Lower leg skin (tissue), 3 donors: ENCODE measurements around the gene BACE1-AS.

Source experiments
- POLR2A ChIP-seq, 2 donors: fragments of 450-650 bp; IDR thresholded peaks; one replicate each; pipeline ENCODE4 v1.6.1; 2016 to 2017; ENCODE audit warnings: antibody characterized with exemption in 2 of 2, mild to moderate bottlenecking in 1 of 2, moderate library complexity in 1 of 2
- TF ChIP-seq, protein P1 (sequence below), 3 donors: fragments of 450-650 bp; IDR thresholded peaks; one replicate each; pipeline ENCODE4 v1.5.1; 2016; ENCODE audit warnings: antibody characterized with exemption in 3 of 3, mild to moderate bottlenecking in 3 of 3, moderate library complexity in 2 of 3

GRCh38 chr11:117334896-117335295 is 43.8 kb downstream of the BACE1-AS start:
- TF ChIP-seq, protein P1, sequence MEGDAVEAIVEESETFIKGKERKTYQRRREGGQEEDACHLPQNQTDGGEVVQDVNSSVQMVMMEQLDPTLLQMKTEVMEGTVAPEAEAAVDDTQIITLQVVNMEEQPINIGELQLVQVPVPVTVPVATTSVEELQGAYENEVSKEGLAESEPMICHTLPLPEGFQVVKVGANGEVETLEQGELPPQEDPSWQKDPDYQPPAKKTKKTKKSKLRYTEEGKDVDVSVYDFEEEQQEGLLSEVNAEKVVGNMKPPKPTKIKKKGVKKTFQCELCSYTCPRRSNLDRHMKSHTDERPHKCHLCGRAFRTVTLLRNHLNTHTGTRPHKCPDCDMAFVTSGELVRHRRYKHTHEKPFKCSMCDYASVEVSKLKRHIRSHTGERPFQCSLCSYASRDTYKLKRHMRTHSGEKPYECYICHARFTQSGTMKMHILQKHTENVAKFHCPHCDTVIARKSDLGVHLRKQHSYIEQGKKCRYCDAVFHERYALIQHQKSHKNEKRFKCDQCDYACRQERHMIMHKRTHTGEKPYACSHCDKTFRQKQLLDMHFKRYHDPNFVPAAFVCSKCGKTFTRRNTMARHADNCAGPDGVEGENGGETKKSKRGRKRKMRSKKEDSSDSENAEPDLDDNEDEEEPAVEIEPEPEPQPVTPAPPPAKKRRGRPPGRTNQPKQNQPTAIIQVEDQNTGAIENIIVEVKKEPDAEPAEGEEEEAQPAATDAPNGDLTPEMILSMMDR (IDR thresholded peaks at IDR 0.05), result no peak
- no peak for TF ChIP-seq POLR2A (IDR thresholded peaks at IDR 0.05)
